NCI-H524 (cell line): ENCODE measurements around the gene C1orf167.

Source experiments
- DNase-seq, 2 experiments: peaks; one replicate each; lab custom pipeline; 2025; lab: John Stamatoyannopoulos, UW

The C1orf167 gene

DNA sequence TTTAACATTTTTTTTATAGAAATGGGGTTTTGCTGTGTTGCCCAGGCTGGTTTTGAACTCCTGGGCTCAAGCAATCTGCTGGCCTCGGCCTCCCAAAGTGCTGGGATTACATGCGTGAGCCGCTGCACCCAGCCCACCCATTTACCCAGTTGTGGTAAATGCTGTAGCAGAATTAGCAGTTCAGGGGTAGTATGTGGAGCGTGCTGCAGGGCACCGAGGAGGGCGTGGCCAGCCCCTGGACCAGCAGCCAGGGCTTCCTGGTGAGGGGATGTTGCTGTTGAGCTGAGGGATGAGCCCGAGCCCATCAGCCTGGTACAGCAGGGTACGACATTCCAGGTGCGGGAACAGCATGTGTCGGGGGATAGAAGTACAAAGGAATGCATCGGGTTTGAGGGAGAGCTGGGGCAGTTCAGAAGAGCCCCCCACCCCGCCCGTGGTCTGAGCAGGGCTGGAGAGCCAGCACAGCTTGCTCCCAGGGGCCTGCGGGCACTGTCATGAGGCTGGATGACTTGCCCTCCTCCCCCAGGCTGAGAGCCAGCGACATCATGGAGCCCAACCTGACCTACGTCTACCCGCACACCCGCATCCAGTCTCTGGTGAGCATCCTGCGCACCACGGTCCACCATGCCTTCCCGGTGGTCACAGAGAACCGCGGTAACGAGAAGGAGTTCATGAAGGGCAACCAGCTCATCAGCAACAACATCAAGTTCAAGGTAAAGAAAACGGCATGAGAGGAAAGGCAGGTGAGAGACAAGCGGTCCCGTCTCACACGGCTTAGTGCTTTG is 73.6 kb downstream of the C1orf167 start:
- DNase-seq: no peak

DNA sequence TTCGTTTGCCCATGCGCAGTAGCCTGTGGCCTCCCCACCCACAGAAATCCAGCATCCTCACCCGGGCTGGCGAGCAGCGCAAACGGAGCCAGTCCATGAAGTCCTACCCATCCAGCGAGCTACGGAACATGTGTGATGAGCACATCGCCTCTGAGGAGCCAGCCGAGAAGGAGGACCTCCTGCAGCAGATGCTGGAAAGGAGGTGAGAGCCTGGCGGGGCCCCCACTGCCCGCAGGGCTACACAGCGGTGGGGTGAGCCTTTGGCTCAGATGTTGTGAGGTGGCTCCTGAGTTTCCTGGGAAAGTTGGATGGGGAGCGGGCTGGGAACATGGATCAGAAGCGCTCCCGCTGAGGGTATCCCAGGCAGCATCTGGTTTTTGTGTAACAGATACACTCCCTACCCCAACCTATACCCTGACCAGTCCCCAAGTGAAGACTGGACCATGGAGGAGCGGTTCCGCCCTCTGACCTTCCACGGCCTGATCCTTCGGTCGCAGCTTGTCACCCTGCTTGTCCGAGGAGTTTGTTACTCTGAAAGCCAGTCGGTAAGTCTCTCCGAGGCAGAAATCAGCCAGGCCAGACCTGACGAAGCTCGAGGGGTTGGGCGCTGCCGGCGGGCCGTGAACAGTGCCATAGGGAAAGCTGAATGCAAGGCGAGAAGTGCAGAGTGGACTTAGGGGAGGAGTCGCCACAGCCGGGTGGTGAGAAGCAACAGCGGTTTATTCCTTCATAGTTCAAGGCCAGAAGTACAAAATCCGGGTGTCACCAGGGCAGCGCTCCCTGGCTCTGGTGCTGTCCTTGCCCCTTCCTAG is 75.2 kb downstream of the C1orf167 start:
- DNase-seq: no peak

- DNase-seq: no peak
Observed at GRCh38 chr1:11837767-11838348, 75.9 kb downstream of the C1orf167 start.

DNA sequence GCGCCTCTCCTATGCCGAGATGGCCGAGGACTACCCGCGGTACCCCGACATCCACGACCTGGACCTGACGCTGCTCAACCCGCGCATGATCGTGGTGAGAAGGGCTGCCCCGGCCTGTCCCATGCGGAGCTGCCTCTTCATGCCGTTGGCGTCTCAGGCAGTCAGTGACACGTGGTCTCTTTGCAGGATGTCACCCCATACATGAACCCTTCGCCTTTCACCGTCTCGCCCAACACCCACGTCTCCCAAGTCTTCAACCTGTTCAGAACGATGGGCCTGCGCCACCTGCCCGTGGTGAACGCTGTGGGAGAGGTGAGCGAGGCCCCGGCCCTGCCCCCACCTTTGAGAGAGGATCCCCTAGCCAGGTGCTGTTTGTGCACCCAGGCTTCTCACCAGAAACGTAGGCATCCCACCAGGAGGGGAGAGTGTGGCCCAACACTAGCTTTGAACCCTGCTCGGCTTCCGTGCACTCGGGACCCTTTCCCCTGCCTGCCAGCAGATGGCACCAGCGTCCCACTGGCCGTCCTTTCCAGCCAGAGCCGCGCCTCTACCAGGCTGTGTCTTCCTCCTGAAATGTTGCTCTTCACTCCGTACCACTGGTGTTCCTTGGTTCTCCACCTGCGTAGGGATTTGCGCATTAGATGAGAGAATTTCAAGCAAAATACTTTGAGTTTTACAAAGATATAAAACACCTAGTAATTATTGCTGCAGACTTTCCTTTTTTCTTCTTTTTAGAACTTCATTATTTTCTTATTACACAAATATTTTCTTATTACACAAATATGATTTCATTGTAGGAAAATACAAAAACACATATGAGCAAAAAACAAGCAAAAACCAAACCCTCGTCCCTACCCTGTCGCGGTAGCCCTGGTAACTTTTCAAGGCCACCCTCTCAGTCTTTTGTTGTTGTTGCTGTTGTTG is 76.6 kb downstream of the C1orf167 start:
- peak in 1 of 2 experiments; percentile 64 for DNase-seq
